ENCODE measurements around the gene TEX48.

Gene TEX48

DNA sequence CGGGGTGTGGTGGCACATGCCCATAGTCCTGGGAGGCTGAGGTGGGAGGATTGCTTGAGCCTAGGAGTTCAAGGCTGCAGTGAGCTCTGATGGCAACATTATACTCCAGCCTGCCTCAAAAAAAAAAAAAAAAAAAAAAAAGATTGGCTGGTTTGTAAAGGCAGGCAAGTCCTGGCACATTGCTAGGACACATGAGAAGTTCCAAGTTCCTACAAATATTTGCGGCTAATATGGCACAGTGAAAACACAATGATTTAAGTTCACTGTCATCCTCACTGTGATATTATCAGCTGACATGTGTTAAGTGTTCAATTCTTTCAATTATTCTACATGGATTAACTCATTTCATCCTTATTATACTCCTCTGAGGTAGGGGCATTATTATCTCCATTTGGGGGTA, 50.8 kb downstream of the TEX48 start:
- H3K4me3 Mint-ChIP-seq = no peak overlapping the region
- no peaks in the 10 kb centered on the region for H3K27me3 Mint-ChIP-seq
- H3K4me1 Mint-ChIP-seq (ENCODE audit: low read depth) = no peaks in the 10 kb centered on the region
- no peak overlapping the region for H3K27ac Mint-ChIP-seq
- H3K36me3 Mint-ChIP-seq (ENCODE audit: low read depth) = peaks cover 66% of the 10 kb centered on the region
- no peaks in the 10 kb centered on the region for H3K9me3 Mint-ChIP-seq

DNA sequence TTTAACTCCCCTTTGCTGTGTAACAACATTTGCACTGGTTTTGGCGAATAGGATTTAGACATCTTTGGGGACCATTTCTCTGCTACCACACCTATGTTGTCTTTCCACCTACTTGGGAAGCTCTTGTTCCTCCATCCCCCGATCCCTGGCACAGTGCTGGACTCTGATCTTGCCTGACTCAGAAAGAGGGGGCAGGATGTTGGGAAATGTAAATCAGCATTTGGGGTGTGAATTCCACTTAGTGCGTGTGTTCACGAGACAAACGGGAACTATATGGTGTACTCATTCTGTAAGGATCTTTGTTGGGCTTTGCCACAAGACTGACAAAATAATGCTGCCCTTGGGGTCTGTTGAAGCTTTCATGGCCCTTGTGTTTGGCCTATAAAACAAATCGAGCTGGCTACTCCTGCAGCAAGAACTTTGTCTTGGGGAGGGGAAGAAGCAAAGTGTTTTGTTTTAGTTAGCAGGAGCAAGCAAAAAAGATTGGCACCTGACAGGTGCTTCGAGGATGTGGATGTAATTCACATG, 52.4 kb downstream of the TEX48 start:
- Mint-ChIP-seq H3K36me3 (ENCODE audit: low read depth) (peaks cover 63% of the 10 kb centered on the region), H3K4me1 (ENCODE audit: low read depth) (no peaks in the 10 kb centered on the region), H3K27ac (no peak overlapping the region)

DNA sequence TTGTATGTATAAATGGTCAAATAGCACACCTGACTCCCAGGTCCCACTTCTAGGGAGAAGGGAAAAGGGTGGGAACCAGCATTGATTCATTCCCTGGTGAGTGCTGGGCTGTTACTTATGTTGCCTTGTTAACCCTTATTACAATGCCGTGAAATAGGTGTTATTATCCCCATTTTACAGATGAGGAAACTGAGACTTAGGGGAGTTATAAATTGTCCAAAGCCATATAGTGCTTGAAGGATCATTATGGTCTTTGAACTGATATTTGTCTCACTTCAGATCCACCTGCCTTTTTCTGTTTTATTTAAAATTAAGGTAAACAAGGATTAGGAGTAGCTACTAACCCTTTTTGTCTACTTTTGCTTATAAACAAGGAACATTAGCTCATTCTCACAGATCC, 54.4 kb downstream of the TEX48 start:
- H3K4me1 Mint-ChIP-seq (ENCODE audit: low read depth) = peaks cover under 1% of the 10 kb centered on the region
- H3K27ac Mint-ChIP-seq = no peak overlapping the region
- no peak overlapping the region for H3K4me3 Mint-ChIP-seq
- no peaks in the 10 kb centered on the region for H3K27me3 Mint-ChIP-seq
- peaks cover 61% of the 10 kb centered on the region for H3K36me3 Mint-ChIP-seq (ENCODE audit: low read depth)
- H3K9me3 Mint-ChIP-seq = no peaks in the 10 kb centered on the region

More for the DNA sequence above, 52.4 kb downstream of the TEX48 start:
- Mint-ChIP-seq H3K4me3 (no peak overlapping the region), H3K27me3 (no peaks in the 10 kb centered on the region), H3K9me3 (no peaks in the 10 kb centered on the region)

DNA sequence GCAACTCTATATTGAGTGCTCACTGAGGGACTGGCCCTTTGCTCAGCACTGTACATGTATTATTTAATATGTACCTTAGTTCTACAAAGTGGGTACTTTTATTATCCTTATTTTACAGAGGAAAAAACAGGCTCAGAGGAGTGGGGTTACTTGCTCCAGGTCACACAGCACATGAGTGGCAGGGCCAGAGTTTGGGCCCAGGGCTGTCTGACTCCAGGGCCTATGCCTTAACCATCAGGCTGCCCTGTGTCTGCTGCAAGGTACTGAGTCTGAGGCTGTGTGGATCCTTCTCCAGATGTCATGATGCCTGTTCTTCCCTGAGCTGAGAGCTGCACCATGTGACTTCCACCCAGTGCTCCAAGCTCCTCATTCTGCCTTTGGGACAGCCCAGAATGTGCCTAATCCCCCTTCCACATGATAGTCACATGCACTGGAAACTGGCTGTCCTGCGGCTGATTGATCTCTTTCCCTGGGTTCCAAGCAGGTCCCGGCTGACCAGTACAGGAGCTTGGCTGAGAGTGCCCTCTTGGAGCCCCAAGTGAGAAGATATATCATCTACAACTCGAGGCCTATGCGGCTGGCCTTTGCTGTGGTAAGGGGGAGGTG, 55.5 kb downstream of the TEX48 start:
- H3K27ac Mint-ChIP-seq = no peak overlapping the region
- H3K4me1 Mint-ChIP-seq (ENCODE audit: low read depth) = peaks cover 6% of the 10 kb centered on the region
- no peak overlapping the region for H3K4me3 Mint-ChIP-seq
- peaks cover 67% of the 10 kb centered on the region for H3K36me3 Mint-ChIP-seq (ENCODE audit: low read depth)
- no peaks in the 10 kb centered on the region for H3K9me3 Mint-ChIP-seq
- H3K27me3 Mint-ChIP-seq = no peaks in the 10 kb centered on the region

DNA sequence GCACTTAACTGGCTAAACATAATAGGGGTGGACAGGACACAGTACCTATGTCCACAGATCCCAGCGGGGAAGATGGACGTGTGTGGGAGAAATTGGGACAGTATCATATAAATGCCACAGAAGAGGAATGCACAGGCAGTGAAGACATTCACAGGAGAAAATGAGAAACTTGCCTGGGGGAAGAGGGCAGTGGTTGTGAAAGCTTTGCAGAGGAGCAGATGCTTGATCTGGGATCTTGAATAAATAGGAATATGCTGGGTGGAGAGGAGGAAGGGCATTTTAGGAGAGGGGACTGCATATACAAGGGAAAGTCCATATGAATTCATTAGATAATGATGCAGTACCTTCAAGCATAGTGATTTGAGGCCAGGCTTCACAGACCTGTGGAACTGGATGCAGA, 57.3 kb downstream of the TEX48 start:
- no peak overlapping the region for H3K4me3 Mint-ChIP-seq
- peaks cover 58% of the 10 kb centered on the region for H3K36me3 Mint-ChIP-seq (ENCODE audit: low read depth)
- no peaks in the 10 kb centered on the region for H3K27me3 Mint-ChIP-seq
- H3K9me3 Mint-ChIP-seq = no peaks in the 10 kb centered on the region
- H3K27ac Mint-ChIP-seq = no peak overlapping the region
- peaks cover 11% of the 10 kb centered on the region for H3K4me1 Mint-ChIP-seq (ENCODE audit: low read depth)

DNA sequence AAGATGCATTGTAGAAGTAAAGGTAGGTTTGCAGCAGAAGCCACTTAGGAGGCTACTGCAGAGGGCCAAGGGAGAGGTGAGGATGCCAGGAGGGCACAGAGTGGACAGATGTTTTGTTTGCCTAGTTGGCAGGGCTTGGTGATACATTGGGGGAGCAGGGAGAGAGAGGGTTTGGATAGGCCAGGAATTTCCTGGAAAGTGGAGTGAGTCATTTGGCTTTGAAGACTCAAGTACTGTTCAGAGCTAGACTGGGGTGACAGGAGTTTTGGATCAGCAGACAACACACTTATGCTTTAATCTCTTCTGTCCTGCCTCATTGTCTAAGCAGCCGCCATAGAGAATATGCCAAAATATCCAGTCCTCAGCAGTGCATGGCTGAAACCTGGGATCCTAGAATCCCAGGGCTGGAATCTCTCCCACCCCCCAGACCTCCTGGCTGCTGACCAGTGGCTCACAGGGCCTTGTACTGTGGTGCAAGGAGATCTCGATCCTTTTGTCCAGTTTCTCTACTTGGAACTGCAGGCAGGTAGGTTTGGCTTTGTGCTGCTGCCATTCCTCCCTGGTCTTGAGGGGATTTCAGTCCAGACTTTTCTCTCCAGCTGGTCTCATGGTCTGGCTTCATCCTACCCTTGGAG, 59.9 kb downstream of the TEX48 start:
- Mint-ChIP-seq H3K9me3 (no peaks in the 10 kb centered on the region), H3K27ac (no peak overlapping the region), H3K4me3 (no peak overlapping the region), H3K27me3 (no peaks in the 10 kb centered on the region), H3K36me3 (ENCODE audit: low read depth) (peaks cover 55% of the 10 kb centered on the region), H3K4me1 (ENCODE audit: low read depth) (peaks cover 30% of the 10 kb centered on the region)

DNA sequence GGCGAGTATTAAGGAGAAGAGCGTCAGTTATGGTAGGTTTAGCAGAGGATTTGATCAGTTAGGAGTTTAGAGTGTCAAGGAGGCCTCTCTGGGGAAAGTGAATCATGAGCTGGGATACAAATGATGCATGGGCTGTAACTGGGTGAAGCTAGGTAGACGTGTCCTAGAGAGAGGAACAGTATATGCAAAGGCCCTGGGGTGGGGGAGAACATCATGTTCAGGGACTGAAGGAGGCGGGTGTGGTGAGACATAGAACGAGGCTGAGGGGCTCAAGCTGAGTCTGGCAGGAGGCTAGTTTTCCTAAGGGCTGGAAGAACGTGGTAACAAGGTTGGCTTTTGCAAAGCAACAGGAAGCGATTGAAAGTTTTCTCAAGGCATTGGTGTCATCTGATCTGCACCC, 60.4 kb downstream of the TEX48 start:
- peaks cover 56% of the 10 kb centered on the region for H3K36me3 Mint-ChIP-seq (ENCODE audit: low read depth)
- peaks cover 35% of the 10 kb centered on the region for H3K4me1 Mint-ChIP-seq (ENCODE audit: low read depth)
- no peak overlapping the region for H3K27ac Mint-ChIP-seq
- no peaks in the 10 kb centered on the region for H3K27me3 Mint-ChIP-seq
- H3K9me3 Mint-ChIP-seq = no peaks in the 10 kb centered on the region
- H3K4me3 Mint-ChIP-seq = no peak overlapping the region

DNA sequence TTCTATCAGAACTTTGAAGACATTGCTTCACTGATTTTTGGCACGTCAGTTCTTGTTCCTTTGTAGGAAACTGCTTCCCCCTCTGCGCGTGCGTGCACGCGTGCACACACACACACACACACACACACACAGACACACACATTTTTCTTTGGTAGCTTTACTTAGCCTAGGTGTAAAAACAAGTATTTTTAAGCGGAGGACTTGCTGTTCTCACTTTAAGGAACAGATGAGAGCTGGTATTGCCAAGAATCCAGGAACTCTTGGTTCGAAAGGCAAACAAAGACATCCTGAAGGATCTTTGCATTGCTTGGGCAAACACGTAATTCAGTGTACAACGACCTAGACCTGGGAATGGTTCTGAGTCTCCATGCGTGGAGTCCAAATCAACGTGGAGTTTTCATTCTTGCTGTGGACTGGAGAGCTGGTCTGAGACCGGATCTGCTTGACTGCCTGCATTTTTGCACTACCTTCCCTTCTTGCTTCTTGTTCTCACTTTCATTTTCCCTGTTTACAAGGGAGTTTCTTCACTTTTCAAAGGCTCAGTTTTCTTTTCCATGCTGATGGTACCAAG, 62.7 kb downstream of the TEX48 start:
- peak overlapping the region; percentile 78 for H3K4me3 Mint-ChIP-seq
- peaks cover 51% of the 10 kb centered on the region for H3K4me1 Mint-ChIP-seq (ENCODE audit: low read depth)
- peaks cover 50% of the 10 kb centered on the region for H3K36me3 Mint-ChIP-seq (ENCODE audit: low read depth)
- H3K27me3 Mint-ChIP-seq = no peaks in the 10 kb centered on the region
- H3K9me3 Mint-ChIP-seq = no peaks in the 10 kb centered on the region
- H3K27ac Mint-ChIP-seq = peak overlapping the region; percentile 92

DNA sequence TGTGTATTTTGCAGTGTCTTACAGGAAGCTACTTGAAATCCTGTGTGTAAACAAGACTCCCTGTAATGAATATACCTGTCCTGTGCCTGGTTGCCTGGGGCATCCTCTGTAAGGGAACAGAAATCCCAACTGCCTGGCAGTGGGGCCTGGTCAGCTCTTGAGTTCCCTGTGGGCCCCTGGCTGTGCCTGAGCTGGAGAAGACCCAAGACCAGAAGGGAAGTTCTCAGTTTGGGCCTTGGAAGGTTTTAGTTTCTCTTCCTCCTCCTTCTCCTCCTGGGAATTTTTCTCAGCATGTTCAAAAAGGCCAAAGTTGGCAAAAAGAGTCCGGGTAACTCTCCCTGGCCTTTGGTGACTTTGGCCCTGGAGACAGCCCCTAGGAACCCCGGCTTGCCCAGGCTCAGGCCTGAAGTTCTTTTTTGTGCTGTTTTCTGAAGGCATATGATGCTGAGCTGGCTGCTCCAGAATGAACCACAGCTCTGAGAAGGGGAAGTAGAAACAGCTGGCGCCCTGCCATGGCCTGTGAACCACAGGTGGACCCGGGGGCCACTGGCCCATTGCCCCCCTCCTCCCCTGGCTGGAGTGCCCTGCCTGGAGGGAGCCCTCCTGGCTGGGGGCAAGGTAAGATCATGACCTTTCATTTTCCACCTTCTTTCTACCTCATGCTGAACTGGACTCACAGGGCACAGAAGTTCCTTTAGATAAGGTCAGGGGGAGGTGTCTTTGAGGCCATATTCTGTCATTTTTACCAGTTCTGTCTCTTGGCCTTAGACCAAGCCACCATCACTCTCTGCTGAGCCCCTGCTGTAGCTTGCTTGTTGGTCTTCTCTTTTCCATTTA, 65.1 kb downstream of the TEX48 start:
- no peaks in the 10 kb centered on the region for H3K9me3 Mint-ChIP-seq
- H3K4me1 Mint-ChIP-seq (ENCODE audit: low read depth) = peaks cover 71% of the 10 kb centered on the region
- peaks cover 42% of the 10 kb centered on the region for H3K36me3 Mint-ChIP-seq (ENCODE audit: low read depth)
- peak overlapping the region; percentile 92 for H3K27ac Mint-ChIP-seq
- H3K4me3 Mint-ChIP-seq = peak overlapping the region; percentile 52
- no peaks in the 10 kb centered on the region for H3K27me3 Mint-ChIP-seq
